ENCODE results near the gene CCNL2. TPM values are rescaled to one million over a fixed set of nuclear protein-coding genes. Genes with fewer than 3 reads are reported as not detected.

CCNL2 gene
- total RNA-seq, 1 experiment from 2014 or later = 206 TPM

DNA sequence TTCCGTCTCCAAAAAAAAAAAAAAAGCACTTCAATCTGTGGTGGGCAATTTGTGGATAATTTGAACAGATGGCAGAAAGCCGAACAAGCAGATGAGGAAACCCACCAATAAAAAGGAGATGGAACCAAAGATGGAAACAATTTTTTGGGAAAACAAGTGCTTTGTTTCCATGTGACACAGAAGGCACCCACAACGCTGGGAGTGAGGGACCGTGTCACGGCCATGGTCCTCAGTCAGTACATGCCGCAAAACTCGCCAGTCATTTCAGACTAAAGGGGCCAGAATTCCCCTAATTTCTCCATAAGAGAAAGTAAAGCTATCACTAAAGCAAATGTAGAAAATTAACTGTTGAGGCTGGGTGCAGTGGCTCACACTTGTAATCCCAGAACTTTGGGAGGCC is 5.0 kb downstream of the CCNL2 start:
- H3K9me3 ChIP-seq (ENCODE audit: low read depth, low read length, poor library complexity, severe bottlenecking) = no peaks in the 10 kb centered on the region
- BruUV-seq (replicated peaks) = no TSS peak
- TF ChIP-seq, protein P1, sequence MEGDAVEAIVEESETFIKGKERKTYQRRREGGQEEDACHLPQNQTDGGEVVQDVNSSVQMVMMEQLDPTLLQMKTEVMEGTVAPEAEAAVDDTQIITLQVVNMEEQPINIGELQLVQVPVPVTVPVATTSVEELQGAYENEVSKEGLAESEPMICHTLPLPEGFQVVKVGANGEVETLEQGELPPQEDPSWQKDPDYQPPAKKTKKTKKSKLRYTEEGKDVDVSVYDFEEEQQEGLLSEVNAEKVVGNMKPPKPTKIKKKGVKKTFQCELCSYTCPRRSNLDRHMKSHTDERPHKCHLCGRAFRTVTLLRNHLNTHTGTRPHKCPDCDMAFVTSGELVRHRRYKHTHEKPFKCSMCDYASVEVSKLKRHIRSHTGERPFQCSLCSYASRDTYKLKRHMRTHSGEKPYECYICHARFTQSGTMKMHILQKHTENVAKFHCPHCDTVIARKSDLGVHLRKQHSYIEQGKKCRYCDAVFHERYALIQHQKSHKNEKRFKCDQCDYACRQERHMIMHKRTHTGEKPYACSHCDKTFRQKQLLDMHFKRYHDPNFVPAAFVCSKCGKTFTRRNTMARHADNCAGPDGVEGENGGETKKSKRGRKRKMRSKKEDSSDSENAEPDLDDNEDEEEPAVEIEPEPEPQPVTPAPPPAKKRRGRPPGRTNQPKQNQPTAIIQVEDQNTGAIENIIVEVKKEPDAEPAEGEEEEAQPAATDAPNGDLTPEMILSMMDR (conservative IDR thresholded peaks at IDR 0.05; ENCODE audit: low read depth, low read length) = no peak
- TF ChIP-seq EZH2 (IDR thresholded peaks at IDR 0.05; ENCODE audit: borderline replicate concordance, low read depth, low read length, poor library complexity, severe bottlenecking) = no peak
- peaks cover 83% of the 10 kb centered on the region for H3K36me3 ChIP-seq (ENCODE audit: insufficient read depth, low read length, poor library complexity, severe bottlenecking)
- H3K27ac ChIP-seq (ENCODE audit: low read depth, low read length, poor library complexity, severe bottlenecking) = no peak overlapping the region
- no peak overlapping the region for H3K4me3 ChIP-seq (ENCODE audit: low read depth, low read length, poor library complexity, severe bottlenecking)
- POLR2A ChIA-PET (ENCODE audit: low non-redundant PET) = no interaction called here
- CTCF ChIA-PET = no interaction called here
- H3K27me3 ChIP-seq (replicated peaks; ENCODE audit: insufficient read depth, low read depth, low read length, poor library complexity) = no peaks in the 10 kb centered on the region
- intact Hi-C loops (cut with micrococcal nuclease; ENCODE audit: unreplicated experiment) = no loop called here
- no peak for DNase-seq (ENCODE audit: low spot score)
- H3K4me1 ChIP-seq (ENCODE audit: insufficient read depth, low read length, poor library complexity, severe bottlenecking) = peaks cover 11% of the 10 kb centered on the region

DNA sequence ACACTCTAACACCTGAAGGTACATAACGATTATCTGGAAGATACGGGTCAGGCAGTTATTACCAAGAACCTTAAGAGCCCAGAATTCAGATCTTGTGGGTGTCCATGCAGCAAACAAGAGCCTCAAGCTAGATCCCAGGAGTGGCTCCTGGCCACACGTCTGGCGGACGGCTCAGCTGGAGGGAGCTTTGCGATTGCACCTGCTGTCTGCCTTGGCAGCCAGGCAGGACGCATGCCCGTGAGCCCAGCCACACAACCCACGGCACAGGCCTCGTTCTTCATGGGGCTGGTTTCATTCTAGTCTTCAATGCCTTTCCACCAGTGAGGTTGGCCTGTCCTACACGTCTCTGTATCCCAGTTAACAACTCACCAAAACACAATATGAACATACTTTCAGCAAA is 5.7 kb downstream of the CCNL2 start:
- peaks cover 11% of the 10 kb centered on the region for H3K4me1 ChIP-seq (ENCODE audit: insufficient read depth, low read length, poor library complexity, severe bottlenecking)
- H3K27ac ChIP-seq (ENCODE audit: low read depth, low read length, poor library complexity, severe bottlenecking) = no peak overlapping the region
- H3K4me3 ChIP-seq (ENCODE audit: low read depth, low read length, poor library complexity, severe bottlenecking) = no peak overlapping the region
- ChIA-PET CTCF (no interaction called here), POLR2A (ENCODE audit: low non-redundant PET) (no interaction called here)
- intact Hi-C loops (cut with micrococcal nuclease; ENCODE audit: unreplicated experiment) = no loop called here
- no peak for DNase-seq (ENCODE audit: low spot score)
- no TSS peak for BruUV-seq (replicated peaks)
- H3K36me3 ChIP-seq (ENCODE audit: insufficient read depth, low read length, poor library complexity, severe bottlenecking) = peaks cover 90% of the 10 kb centered on the region
- no peaks in the 10 kb centered on the region for H3K9me3 ChIP-seq (ENCODE audit: low read depth, low read length, poor library complexity, severe bottlenecking)
- no peaks in the 10 kb centered on the region for H3K27me3 ChIP-seq (replicated peaks; ENCODE audit: insufficient read depth, low read depth, low read length, poor library complexity)
- no peak for TF ChIP-seq EZH2 (IDR thresholded peaks at IDR 0.05; ENCODE audit: borderline replicate concordance, low read depth, low read length, poor library complexity, severe bottlenecking)
- TF ChIP-seq, protein P1 (conservative IDR thresholded peaks at IDR 0.05; ENCODE audit: low read depth, low read length) = no peak

DNA sequence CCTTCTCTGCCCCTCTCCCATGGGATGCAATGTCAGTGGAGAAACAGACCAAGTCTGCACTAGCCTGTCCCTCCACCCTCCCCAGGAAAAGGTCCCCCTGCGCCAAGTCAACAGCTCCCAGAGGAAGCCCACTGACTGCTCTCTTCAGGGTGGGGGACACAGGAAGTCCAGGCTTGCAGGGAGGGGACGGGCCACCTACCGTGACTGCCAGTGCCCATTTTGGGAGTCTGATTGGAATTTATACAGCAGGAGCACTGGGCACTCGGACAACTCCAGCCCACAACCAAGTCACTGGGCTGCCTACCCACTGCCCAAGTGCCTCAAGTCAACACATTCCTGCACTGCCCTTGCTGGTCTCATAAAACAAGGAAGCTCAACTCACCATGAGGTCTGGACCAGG is 6.1 kb downstream of the CCNL2 start:
- H3K36me3 ChIP-seq (ENCODE audit: insufficient read depth, low read length, poor library complexity, severe bottlenecking) = peaks cover 94% of the 10 kb centered on the region

More for the DNA sequence above, 6.1 kb downstream of the CCNL2 start:
- intact Hi-C loops (cut with micrococcal nuclease; ENCODE audit: unreplicated experiment) = no loop called here
- Histone ChIP-seq H3K27me3 (replicated peaks; ENCODE audit: insufficient read depth, low read depth, low read length, poor library complexity) (no peaks in the 10 kb centered on the region), H3K4me1 (ENCODE audit: insufficient read depth, low read length, poor library complexity, severe bottlenecking) (peaks cover 9% of the 10 kb centered on the region), H3K27ac (ENCODE audit: low read depth, low read length, poor library complexity, severe bottlenecking) (no peak overlapping the region), H3K4me3 (ENCODE audit: low read depth, low read length, poor library complexity, severe bottlenecking) (no peak overlapping the region), H3K9me3 (ENCODE audit: low read depth, low read length, poor library complexity, severe bottlenecking) (no peaks in the 10 kb centered on the region)
- BruUV-seq (replicated peaks) = no TSS peak
- ChIA-PET POLR2A (ENCODE audit: low non-redundant PET) (no interaction called here), CTCF (no interaction called here)
- no peak for TF ChIP-seq EZH2 (IDR thresholded peaks at IDR 0.05; ENCODE audit: borderline replicate concordance, low read depth, low read length, poor library complexity, severe bottlenecking)
- TF ChIP-seq, protein P1 (conservative IDR thresholded peaks at IDR 0.05; ENCODE audit: low read depth, low read length) = no peak
- DNase-seq (ENCODE audit: low spot score) = no peak
